GM12878 (cell line): ENCODE measurements around the gene KCNMB4. TPM values are rescaled to one million over a fixed set of nuclear protein-coding genes. Genes with fewer than 3 reads are reported as not detected.

ENCODE experiments used
- ATAC-seq: fragments of 200-7000 bp; cut with Tn5 transposase; 3 replicates; pipeline ENCODE4 v1.9.1; 2020; ENCODE audit warnings: mild to moderate bottlenecking, moderate library complexity
- BruUV-seq: library from RNA; stranded (reverse); fragments of 400-500 nt; replicated peaks from 2 replicates; lab custom pipeline; 2021; lab: Mats Ljungman, UMichigan
- CTCF ChIA-PET: fragments of 300-600 bp; sonication (Branson Sonifier 250); formaldehyde crosslinking; extraction: SDS; loops from one replicate; lab custom pipeline; 2021; ENCODE audit warnings: inconsistent platforms; lab: Yijun Ruan, JAX
- POLR2A ChIA-PET: fragments of 350-600 bp; formaldehyde crosslinking; extraction: SDS; loops from one replicate; lab custom pipeline; 2021; ENCODE audit warnings: inconsistent platforms; lab: Charles Lee
- RAD21 ChIA-PET: fragments of 300-600 bp; sonication (Branson Sonifier 250); formaldehyde crosslinking; loops from one replicate; lab custom pipeline; 2023; ENCODE audit warnings: antibody characterized with exemption; ENCODE audit not compliant: unreplicated experiment; lab: Charles Lee
- SMC1A ChIA-PET: fragments of 300-600 bp; sonication (Branson Sonifier 250); formaldehyde crosslinking; loops from one replicate; lab custom pipeline; 2023; ENCODE audit not compliant: unreplicated experiment, uncharacterized antibody; lab: Charles Lee
- DNase-seq: peaks from one replicate; pipeline ENCODE4 v3.0.0-alpha.2; 2011; ENCODE audit warnings: low read depth, low spot score
- FAIRE-seq: peaks from 3 replicates; lab custom pipeline; 2011; peaks lifted over from hg19 to GRCh38; lab: Jason Lieb, UNC
- H2AFZ ChIP-seq: 2 replicates; pipeline ENCODE4 v1.6.0; 2011; ENCODE audit warnings: low read depth, low read length, control low read depth; ENCODE audit not compliant: control insufficient read depth
- H3K27ac ChIP-seq: 2 replicates; pipeline ENCODE4 v1.5.1; 2011; ENCODE audit warnings: control low read depth; ENCODE audit not compliant: control insufficient read depth, insufficient read depth
- H3K27me3 ChIP-seq, 2 experiments: replicated peaks in 1 of 2; 2 replicates each; pipeline versions ENCODE4 v1.6.0 to v1.6.1; 2011; ENCODE audit warnings: low read length in 1 of 2; ENCODE audit not compliant: control insufficient read depth in 2 of 2, insufficient read depth in 2 of 2
- H3K36me3 ChIP-seq, 2 experiments: 2 replicates each; pipeline ENCODE4 v1.5.1; 2011; ENCODE audit warnings: low read length in 1 of 2; ENCODE audit not compliant: control insufficient read depth in 2 of 2, insufficient read depth in 2 of 2
- H3K4me1 ChIP-seq: 2 replicates; pipeline ENCODE4 v1.6.1; 2011; ENCODE audit warnings: mild to moderate bottlenecking, low read length, moderate library complexity, mixed read lengths; ENCODE audit not compliant: control insufficient read depth, insufficient read depth
- H3K4me2 ChIP-seq: 2 replicates; pipeline ENCODE4 v1.6.0; 2011; ENCODE audit warnings: control low read depth; ENCODE audit not compliant: control insufficient read depth, insufficient read depth
- H3K4me3 ChIP-seq: fragments of 200-600 bp; sonication (generic); 2 replicates; pipeline ENCODE4 v1.5.1; 2016
- H3K79me2 ChIP-seq: 2 replicates; pipeline ENCODE4 v1.6.0; 2011; ENCODE audit warnings: low read length; ENCODE audit not compliant: control insufficient read depth, insufficient read depth
- H3K9ac ChIP-seq: 2 replicates; pipeline ENCODE4 v1.8.0; 2011; ENCODE audit warnings: low read length, control low read depth, mixed read lengths; ENCODE audit not compliant: control insufficient read depth, insufficient read depth
- H3K9me3 ChIP-seq: replicated peaks from 3 replicates; pipeline ENCODE4 v1.5.1; 2011; ENCODE audit warnings: mild to moderate bottlenecking, low read length; ENCODE audit not compliant: control insufficient read depth, insufficient read depth
- H4K20me1 ChIP-seq: 2 replicates; pipeline ENCODE4 v1.6.0; 2011; ENCODE audit not compliant: control insufficient read depth, insufficient read depth
- BACH1 ChIP-seq: fragments of 450-650 bp; IDR thresholded peaks from 2 replicates; pipeline ENCODE4 v1.6.1; 2017; ENCODE audit warnings: mild to moderate bottlenecking, borderline replicate concordance
- EED ChIP-seq: sonication (generic); IDR thresholded peaks from 2 replicates; pipeline ENCODE4 v1.6.1; 2016; ENCODE audit warnings: antibody characterized with exemption, low read depth
- IRF3 ChIP-seq: fragments of 450-650 bp; IDR thresholded peaks from 2 replicates; pipeline ENCODE4 v1.6.1; 2014; ENCODE audit warnings: mild to moderate bottlenecking
- PBX3 ChIP-seq: IDR thresholded peaks from 2 replicates; pipeline ENCODE4 v1.6.1; 2011; ENCODE audit warnings: mild to moderate bottlenecking, low read depth, low read length, moderate library complexity; ENCODE audit not compliant: insufficient replicate concordance
- RAD51 ChIP-seq: fragments of 450-650 bp; IDR thresholded peaks from 2 replicates; pipeline ENCODE4 v1.6.1; 2016; ENCODE audit warnings: moderate library complexity, mild to moderate bottlenecking, inconsistent platforms
- RUNX3 ChIP-seq: IDR thresholded peaks from 2 replicates; pipeline ENCODE4 v1.6.1; 2012; ENCODE audit warnings: low read length, inconsistent platforms
- SREBF2 ChIP-seq: IDR thresholded peaks from 2 replicates; pipeline ENCODE4 v1.6.1; 2012; ENCODE audit warnings: mild to moderate bottlenecking, low read length
- TAF1 ChIP-seq: IDR thresholded peaks from 2 replicates; pipeline ENCODE4 v1.6.1; 2011; ENCODE audit warnings: mild to moderate bottlenecking, low read depth, low read length, borderline replicate concordance
- TBL1XR1 ChIP-seq: IDR thresholded peaks from 2 replicates; pipeline ENCODE4 v1.6.1; 2012; ENCODE audit warnings: low read depth, low read length, improper control_type of control experiment
- TCF3 ChIP-seq: IDR thresholded peaks from 2 replicates; pipeline ENCODE4 v1.6.1; 2012; ENCODE audit warnings: low read depth, mild to moderate bottlenecking, low read length, borderline replicate concordance; ENCODE audit not compliant: insufficient read depth
- YBX1 ChIP-seq: fragments of 450-650 bp; IDR thresholded peaks from 2 replicates; pipeline ENCODE4 v1.6.1; 2016; ENCODE audit warnings: antibody characterized with exemption
- ZNF217 ChIP-seq: fragments of 450-650 bp; IDR thresholded peaks from 2 replicates; pipeline ENCODE4 v1.6.1; 2017; ENCODE audit warnings: antibody characterized with exemption, mild to moderate bottlenecking
- WGBS: methylation state at CpG from one replicate; pipeline ENCODE4 v1.1.6; 2016; ENCODE audit warnings: low lambda C conversion rate; ENCODE audit not compliant: insufficient replicate concordance, insufficient coverage; ENCODE audit errors: missing lambda C conversion rate; 5-methylcytosine and 5-hydroxymethylcytosine counted together
- in situ Hi-C: fragments of 300-500 bp; cut with MboI; formaldehyde crosslinking; loops from 9 replicates; pipeline ENCODE4 v1.14.3; 2018; ENCODE audit warnings: mixed read lengths
- intact Hi-C: fragments of 100-400 bp; cut with micrococcal nuclease; formaldehyde crosslinking; loops from one replicate; pipeline ENCODE4 v1.14.2; 2022; ENCODE audit not compliant: unreplicated experiment
- polyA plus RNA-seq, 11 experiments: library from polyadenylated mRNA; depleted of rRNA in 4 of 11; unstranded in 6 of 11; stranded (reverse) in 5 of 11; fragments of >200 nt; fragmentation: Nextera tagmentation in 4 of 11; fragmentation: Illumina TruSeq in 1 of 11; extraction: Ambion mirVana in 4 of 11; extraction: Trizol in 1 of 11; gene quantifications; 1 replicate in 1 of 11; 2 replicates in 10 of 11; pipeline versions ENCODE4 v1.2.1 to v1.2.3, GENCODE V29; 2011 to 2016; ENCODE audit warnings: inconsistent platforms in 2 of 11, missing spikeins in 2 of 11, low read depth in 1 of 11
- total RNA-seq, 4 experiments: library from RNA; depleted of rRNA in 3 of 4; stranded (reverse); fragments of >200 nt in 3 of 4; fragmentation: Illumina TruSeq in 1 of 4; extraction: Trizol in 1 of 4; gene quantifications; 2 replicates each; pipeline versions ENCODE4 v1.2.1 to v1.2.3, GENCODE V29; 2013 to 2021
- TF ChIP-seq, protein P1 (sequence below): IDR thresholded peaks from 2 replicates; pipeline ENCODE4 v1.6.1; 2012; ENCODE audit warnings: low read depth, low read length, improper control_type of control experiment

Gene KCNMB4
- total and polyA plus RNA-seq, 10 of the 15 experiments (the other 5 are each of a cell fraction or from before 2014, with no cell fraction given) = 0.06 to 0.37 (median 0.16) TPM; not detected in 2

DNA sequence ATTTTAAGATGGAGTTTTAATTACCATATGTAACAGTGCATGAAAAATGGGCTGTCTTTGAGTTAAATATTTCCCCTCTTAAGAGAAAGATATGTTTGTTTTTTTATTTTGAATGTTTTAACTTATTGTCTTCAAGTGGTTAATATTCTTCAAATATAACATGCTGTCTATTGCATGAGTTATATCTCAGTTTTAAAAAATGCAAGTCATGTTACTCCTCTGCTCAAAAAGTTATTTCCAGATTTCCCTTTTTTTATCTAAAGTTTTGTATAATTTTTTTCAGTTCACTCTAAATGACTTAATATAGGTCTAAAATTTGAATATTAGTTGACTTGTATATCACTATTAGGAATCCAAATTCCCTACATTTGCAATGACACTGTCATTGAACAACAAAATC is 5.9 kb upstream of the KCNMB4 start (continued):
- TF ChIP-seq ZNF217 = no peak
- no peak for TF ChIP-seq RAD51
- TF ChIP-seq IRF3 = no peak
- TF ChIP-seq TBL1XR1 = no peak
- no peak for TF ChIP-seq PBX3
- TF ChIP-seq, all 136 proteins: peak for 0

DNA sequence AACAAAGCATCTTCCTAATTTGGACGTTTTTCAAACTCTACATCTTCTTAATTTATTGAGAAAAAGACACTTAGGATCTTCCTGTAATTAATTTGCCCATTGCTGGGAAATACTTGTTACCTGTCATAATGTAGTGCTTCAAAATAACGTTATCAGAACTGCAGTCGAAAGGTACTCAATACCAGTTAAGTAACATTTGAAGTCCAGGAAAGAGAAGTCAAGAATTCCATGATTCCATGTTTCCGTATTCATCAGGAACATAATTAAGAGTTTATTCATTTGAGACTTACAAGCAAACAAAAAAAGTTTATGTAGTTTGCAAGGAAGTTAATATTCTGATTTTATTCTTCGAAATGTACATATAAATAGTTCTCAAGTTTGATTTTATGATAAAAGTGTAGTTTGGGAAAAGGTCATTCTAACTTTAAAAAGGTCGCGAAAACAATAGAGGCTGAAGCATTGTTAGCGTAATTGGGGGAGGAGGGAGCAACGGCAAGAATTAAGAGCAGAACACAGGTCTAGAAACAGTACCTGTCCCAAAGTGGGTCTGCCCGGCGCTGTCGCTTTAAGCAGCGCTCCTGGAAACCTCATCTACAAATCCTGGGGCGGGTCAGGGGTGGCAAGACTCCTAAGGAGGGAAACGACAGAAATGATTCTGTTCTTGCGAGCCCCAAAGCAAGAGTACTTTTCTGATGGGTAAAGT is 1.2 kb upstream of the KCNMB4 start:
- H3K4me3 ChIP-seq = peak overlapping the region; percentile 73; the same call in 1 of the 2 replicates
- POLR2A ChIA-PET = no interaction called here
- CTCF ChIA-PET = interaction anchor here (0.8 to 1.3 kb wide), 3 partner anchors 147 to 464 kb away, joined by 3 to 4 read pairs (median 3); no protein-coding TSS in a partner anchor
- no peaks in the 10 kb centered on the region for H4K20me1 ChIP-seq
- H3K36me3 ChIP-seq = no peaks in the 10 kb centered on the region
- in situ Hi-C loops (no loop called here), intact Hi-C loops (loop anchor here (1.0 to 5.0 kb wide), 2 partner anchors 123 to 212 kb away; partner anchors contain the start of gene CNOT2)
- FAIRE-seq = peak; percentile 7
- peak overlapping the region; percentile 79; the same call in 1 of the 2 replicates for H2AFZ ChIP-seq
- no peak for TF ChIP-seq SREBF2
- TF ChIP-seq EED = no peak
- no peak for TF ChIP-seq RUNX3
- TF ChIP-seq, protein P1, sequence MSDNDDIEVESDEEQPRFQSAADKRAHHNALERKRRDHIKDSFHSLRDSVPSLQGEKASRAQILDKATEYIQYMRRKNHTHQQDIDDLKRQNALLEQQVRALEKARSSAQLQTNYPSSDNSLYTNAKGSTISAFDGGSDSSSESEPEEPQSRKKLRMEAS = no peak
- no peak for TF ChIP-seq BACH1
- TF ChIP-seq TAF1 = no peak
- no peak for TF ChIP-seq YBX1
- TF ChIP-seq TCF3 = no peak
- 19% methylated on average over 16 of the region's 16 CpGs for WGBS
- H3K79me2 ChIP-seq = no peaks in the 10 kb centered on the region
- no peaks in the 10 kb centered on the region for H3K9me3 ChIP-seq
- H3K9ac ChIP-seq = peak overlapping the region; percentile 34; the same call in 1 of the 2 replicates
- no TSS peak for BruUV-seq
- ATAC-seq = no peak; the same call in 2 of the 3 replicates
- SMC1A ChIA-PET = interaction anchor here (0.9 to 1.5 kb wide), 3 partner anchors 14 to 118 kb away, joined by 3 read pairs; no protein-coding TSS in a partner anchor
- RAD21 ChIA-PET = interaction anchor here (1.2 to 1.3 kb wide), 2 partner anchors 47 to 212 kb away, joined by 3 to 4 read pairs; no protein-coding TSS in a partner anchor
- DNase-seq = no peak
- H3K27ac ChIP-seq = no peak overlapping the region
- peaks cover 15% of the 10 kb centered on the region for H3K4me1 ChIP-seq
- H3K4me2 ChIP-seq = peak overlapping the region; percentile 98
- peaks cover 5 to 18% of the 10 kb centered on the region in 2 experiments for H3K27me3 ChIP-seq
